Gastroesophageal sphincter (tissue), 3 donors: ENCODE results near the gene AGBL4.

Experiments
- EP300 ChIP-seq: sonication (generic); formaldehyde crosslinking; IDR thresholded peaks from one replicate; pipeline ENCODE4 v1.6.1; 2017; ENCODE audit warnings: antibody characterized with exemption, mild to moderate bottlenecking
- POLR2A ChIP-seq, 2 donors: fragments of 450-650 bp; IDR thresholded peaks; one replicate each; pipeline ENCODE4 v1.6.1; 2017; ENCODE audit warnings: antibody characterized with exemption in 2 of 2, mild to moderate bottlenecking in 2 of 2, moderate library complexity in 1 of 2
- POLR2AphosphoS5 ChIP-seq: sonication (generic); formaldehyde crosslinking; IDR thresholded peaks from one replicate; pipeline ENCODE4 v1.6.1; 2017; ENCODE audit warnings: antibody characterized with exemption
- TF ChIP-seq, protein P1 (sequence below), 4 experiments: fragments of 200-600 bp in 2 of 4; fragments of 450-650 bp in 2 of 4; sonication (generic) in 1 of 4; IDR thresholded peaks; one replicate each; pipeline ENCODE4 v1.5.1; 2017 to 2019; ENCODE audit warnings: antibody characterized with exemption in 4 of 4, mild to moderate bottlenecking in 2 of 4, moderate library complexity in 2 of 4

DNA sequence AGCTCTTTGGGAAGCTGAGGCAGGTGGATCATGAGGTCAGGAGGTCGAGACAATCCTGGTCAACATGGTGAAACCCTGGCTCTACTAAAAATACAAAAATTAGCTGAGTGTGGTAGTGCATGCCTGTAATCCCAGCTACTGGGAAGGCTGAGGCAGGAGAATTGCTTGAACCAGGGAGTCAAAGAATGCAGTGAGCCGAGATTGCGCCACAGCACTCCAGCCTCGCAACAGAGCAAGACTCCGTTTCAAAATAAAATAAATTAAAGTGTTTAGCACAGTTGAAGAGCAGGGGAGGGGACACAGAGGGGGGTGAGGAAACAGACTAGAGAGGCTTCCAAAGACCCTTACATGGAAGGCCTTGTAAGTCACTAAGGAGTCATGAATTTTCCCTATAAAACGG, 1420.5 kb downstream of the AGBL4 start:
- no peak for TF ChIP-seq POLR2A (IDR thresholded peaks at IDR 0.05)
- TF ChIP-seq, protein P1, sequence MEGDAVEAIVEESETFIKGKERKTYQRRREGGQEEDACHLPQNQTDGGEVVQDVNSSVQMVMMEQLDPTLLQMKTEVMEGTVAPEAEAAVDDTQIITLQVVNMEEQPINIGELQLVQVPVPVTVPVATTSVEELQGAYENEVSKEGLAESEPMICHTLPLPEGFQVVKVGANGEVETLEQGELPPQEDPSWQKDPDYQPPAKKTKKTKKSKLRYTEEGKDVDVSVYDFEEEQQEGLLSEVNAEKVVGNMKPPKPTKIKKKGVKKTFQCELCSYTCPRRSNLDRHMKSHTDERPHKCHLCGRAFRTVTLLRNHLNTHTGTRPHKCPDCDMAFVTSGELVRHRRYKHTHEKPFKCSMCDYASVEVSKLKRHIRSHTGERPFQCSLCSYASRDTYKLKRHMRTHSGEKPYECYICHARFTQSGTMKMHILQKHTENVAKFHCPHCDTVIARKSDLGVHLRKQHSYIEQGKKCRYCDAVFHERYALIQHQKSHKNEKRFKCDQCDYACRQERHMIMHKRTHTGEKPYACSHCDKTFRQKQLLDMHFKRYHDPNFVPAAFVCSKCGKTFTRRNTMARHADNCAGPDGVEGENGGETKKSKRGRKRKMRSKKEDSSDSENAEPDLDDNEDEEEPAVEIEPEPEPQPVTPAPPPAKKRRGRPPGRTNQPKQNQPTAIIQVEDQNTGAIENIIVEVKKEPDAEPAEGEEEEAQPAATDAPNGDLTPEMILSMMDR (IDR thresholded peaks at IDR 0.05): no peak
- TF ChIP-seq POLR2AphosphoS5: no peak
- TF ChIP-seq EP300: no peak
